Stimulated activated CD4-positive, alpha-beta T cell treated with anti-CD3 and anti-CD28 coated beads, Interleukin-1b, Interleukin-23, amount 100 ng/mL, for 24 hours (primary cell): ENCODE data around the gene MAD1L1.
"Not testable (repeated sequence)": the region's sequence is repeated elsewhere in the genome, so short reads cannot be mapped to it uniquely, and the experiment has no call there.

Experiments used
- DNase-seq, 4 experiments: peaks; one replicate each; pipeline ENCODE4 v3.0.0-alpha.2; 2020; ENCODE audit warnings: low read depth in 4 of 4, low spot score in 1 of 4

The MAD1L1 gene

GRCh38 chr7:1992554-1992953 is 240.2 kb downstream of the MAD1L1 start:
- no peak for DNase-seq

GRCh38 chr7:1990001-1990670 is 242.6 kb downstream of the MAD1L1 start:
- no peak for DNase-seq

GRCh38 chr7:1989049-1989860 is 243.5 kb downstream of the MAD1L1 start:
- no peak for DNase-seq

GRCh38 chr7:1988533-1988930 is 244.2 kb downstream of the MAD1L1 start:
- no peak for DNase-seq

- no peak for DNase-seq
Observed at GRCh38 chr7:1987591-1988532, 244.9 kb downstream of the MAD1L1 start.

GRCh38 chr7:1987084-1987535 is 245.6 kb downstream of the MAD1L1 start:
- no peak for DNase-seq

- no peak for DNase-seq
Observed at GRCh38 chr7:1986366-1987083, 246.2 kb downstream of the MAD1L1 start.

GRCh38 chr7:1985936-1986335 is 246.8 kb downstream of the MAD1L1 start:
- DNase-seq: no peak

- DNase-seq: no peak
Observed at GRCh38 chr7:1985042-1985441, 247.7 kb downstream of the MAD1L1 start.

- no peak for DNase-seq
Observed at GRCh38 chr7:1981878-1982230, 250.9 kb downstream of the MAD1L1 start.

- DNase-seq: no peak
Observed at GRCh38 chr7:1981201-1981877, 251.4 kb downstream of the MAD1L1 start.

GRCh38 chr7:1979591-1980560 is 252.9 kb downstream of the MAD1L1 start:
- no peak for DNase-seq

GRCh38 chr7:1978656-1979590 is 253.8 kb downstream of the MAD1L1 start:
- no peak for DNase-seq

GRCh38 chr7:1977876-1978441 is 254.8 kb downstream of the MAD1L1 start:
- DNase-seq: no peak

- no peak for DNase-seq
Observed at GRCh38 chr7:1977059-1977875, 255.5 kb downstream of the MAD1L1 start.

GRCh38 chr7:1976521-1976920 is 256.2 kb downstream of the MAD1L1 start:
- DNase-seq: not testable (repeated sequence)

- no peak for DNase-seq
Observed at GRCh38 chr7:1975581-1975980, 257.2 kb downstream of the MAD1L1 start.
